Middle frontal gyrus (tissue), 1 donor: ENCODE measurements around the gene TRIP4.
"Not testable (repeated sequence)": the region's sequence is repeated elsewhere in the genome, so short reads cannot be mapped to it uniquely, and the experiment has no call there.

ENCODE experiments used
- DNase-seq: peaks from one replicate; pipeline ENCODE4 v3.0.0-alpha.2; 2015; ENCODE audit warnings: low spot score; ENCODE audit errors: extremely low spot score

TRIP4 gene

GRCh38 chr15:64381000-64381751 lies 6.5 kb upstream of the TRIP4 start, which contains the start of gene PCLAF:
PCLAF (minus strand) TSS chr15:64381441; CDS start chr15:64381371, 70 bp downstream.
- DNase-seq = peak; percentile 89

GRCh38 chr15:64383760-64384159 lies 3.9 kb upstream of the TRIP4 start:
- DNase-seq = no peak

GRCh38 chr15:64386291-64386690 lies 1.3 kb upstream of the TRIP4 start:
- DNase-seq = no peak

GRCh38 chr15:64389036-64389435 lies 1.4 kb downstream of the TRIP4 start:
- no peak for DNase-seq

- DNase-seq = not testable (repeated sequence)
Measured at GRCh38 chr15:64392471-64392870, 4.8 kb downstream of the TRIP4 start.

GRCh38 chr15:64396789-64397188 lies 9.2 kb downstream of the TRIP4 start:
- no peak for DNase-seq

GRCh38 chr15:64398575-64398974 lies 10.9 kb downstream of the TRIP4 start:
- no peak for DNase-seq

GRCh38 chr15:64400583-64400982 lies 12.9 kb downstream of the TRIP4 start:
- no peak for DNase-seq

GRCh38 chr15:64412216-64412615 lies 24.6 kb downstream of the TRIP4 start:
- no peak for DNase-seq

- no peak for DNase-seq
Measured at GRCh38 chr15:64422697-64423096, 35.1 kb downstream of the TRIP4 start.

GRCh38 chr15:64423970-64424369 lies 36.3 kb downstream of the TRIP4 start:
- DNase-seq = no peak

GRCh38 chr15:64425221-64425620 lies 37.6 kb downstream of the TRIP4 start:
- no peak for DNase-seq

GRCh38 chr15:64426845-64427465 lies 39.3 kb downstream of the TRIP4 start:
- no peak for DNase-seq

- DNase-seq = no peak
Measured at GRCh38 chr15:64429448-64429847, 41.8 kb downstream of the TRIP4 start.

- no peak for DNase-seq
Measured at GRCh38 chr15:64430000-64430735, 42.5 kb downstream of the TRIP4 start.

GRCh38 chr15:64437982-64438381 lies 50.3 kb downstream of the TRIP4 start:
- no peak for DNase-seq

- no peak for DNase-seq
Measured at GRCh38 chr15:64438653-64439447, 51.2 kb downstream of the TRIP4 start.

- DNase-seq = no peak
Measured at GRCh38 chr15:64441852-64442251, 54.2 kb downstream of the TRIP4 start.

GRCh38 chr15:64443016-64443415 lies 55.4 kb downstream of the TRIP4 start:
- no peak for DNase-seq

GRCh38 chr15:64443747-64444621 lies 56.3 kb downstream of the TRIP4 start:
- no peak for DNase-seq
